ENCODE results near the gene EPHA7. TPM values are rescaled to one million over a fixed set of nuclear protein-coding genes. Genes with fewer than 3 reads are reported as not detected.

EPHA7 gene
- total RNA-seq, 2 experiments from 2014 or later: not detected

GRCh38 chr6:93300661-93301060 lies 118.7 kb downstream of the EPHA7 start:
- no peaks in the 10 kb centered on the region for H3K9me3 ChIP-seq (ENCODE audit: low read length)
- no peak overlapping the region for H3K27ac ChIP-seq (ENCODE audit: low read depth, low read length, poor library complexity, severe bottlenecking)
- CTCF ChIA-PET (ENCODE audit: unreplicated experiment): no interaction called here
- no peak for DNase-seq (ENCODE audit: low spot score)
- no peak overlapping the region for H3K4me2 ChIP-seq (ENCODE audit: low read length)
- BruUV-seq (replicated peaks): no TSS peak
- TF ChIP-seq, protein P1, sequence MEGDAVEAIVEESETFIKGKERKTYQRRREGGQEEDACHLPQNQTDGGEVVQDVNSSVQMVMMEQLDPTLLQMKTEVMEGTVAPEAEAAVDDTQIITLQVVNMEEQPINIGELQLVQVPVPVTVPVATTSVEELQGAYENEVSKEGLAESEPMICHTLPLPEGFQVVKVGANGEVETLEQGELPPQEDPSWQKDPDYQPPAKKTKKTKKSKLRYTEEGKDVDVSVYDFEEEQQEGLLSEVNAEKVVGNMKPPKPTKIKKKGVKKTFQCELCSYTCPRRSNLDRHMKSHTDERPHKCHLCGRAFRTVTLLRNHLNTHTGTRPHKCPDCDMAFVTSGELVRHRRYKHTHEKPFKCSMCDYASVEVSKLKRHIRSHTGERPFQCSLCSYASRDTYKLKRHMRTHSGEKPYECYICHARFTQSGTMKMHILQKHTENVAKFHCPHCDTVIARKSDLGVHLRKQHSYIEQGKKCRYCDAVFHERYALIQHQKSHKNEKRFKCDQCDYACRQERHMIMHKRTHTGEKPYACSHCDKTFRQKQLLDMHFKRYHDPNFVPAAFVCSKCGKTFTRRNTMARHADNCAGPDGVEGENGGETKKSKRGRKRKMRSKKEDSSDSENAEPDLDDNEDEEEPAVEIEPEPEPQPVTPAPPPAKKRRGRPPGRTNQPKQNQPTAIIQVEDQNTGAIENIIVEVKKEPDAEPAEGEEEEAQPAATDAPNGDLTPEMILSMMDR (conservative IDR thresholded peaks at IDR 0.05; ENCODE audit: low read length): no peak
- TF ChIP-seq EZH2phosphoT487 (IDR thresholded peaks at IDR 0.05; ENCODE audit: borderline replicate concordance, low read depth, low read length): no peak
- H3K4me3 ChIP-seq (ENCODE audit: low read depth, low read length, poor library complexity, severe bottlenecking): no peak overlapping the region
- H3K79me2 ChIP-seq (ENCODE audit: insufficient read depth, low read depth, low read length): no peaks in the 10 kb centered on the region
- POLR2A ChIA-PET: no interaction called here
- no peaks in the 10 kb centered on the region for H3K4me1 ChIP-seq (ENCODE audit: insufficient read depth, low read length, poor library complexity, severe bottlenecking)
- H3K36me3 ChIP-seq (ENCODE audit: insufficient read depth, low read length): no peaks in the 10 kb centered on the region
- intact Hi-C loops (cut with micrococcal nuclease; ENCODE audit: unreplicated experiment): no loop called here
- no peaks in the 10 kb centered on the region for H4K20me1 ChIP-seq (ENCODE audit: insufficient read depth, low read length)
- H3K9me2 ChIP-seq (ENCODE audit: insufficient read depth, low read length): no peaks in the 10 kb centered on the region
- H2AFZ ChIP-seq (ENCODE audit: low read length): no peak overlapping the region

- Histone ChIP-seq H3K4me2 (ENCODE audit: low read length) (no peak overlapping the region), H3K36me3 (ENCODE audit: insufficient read depth, low read length) (no peaks in the 10 kb centered on the region), H3K4me1 (ENCODE audit: insufficient read depth, low read length, poor library complexity, severe bottlenecking) (no peaks in the 10 kb centered on the region), H3K9me2 (ENCODE audit: insufficient read depth, low read length) (no peaks in the 10 kb centered on the region), H2AFZ (ENCODE audit: low read length) (no peak overlapping the region), H3K79me2 (ENCODE audit: insufficient read depth, low read depth, low read length) (no peaks in the 10 kb centered on the region), H4K20me1 (ENCODE audit: insufficient read depth, low read length) (no peaks in the 10 kb centered on the region), H3K4me3 (ENCODE audit: low read depth, low read length, poor library complexity, severe bottlenecking) (no peak overlapping the region), H3K27ac (ENCODE audit: low read depth, low read length, poor library complexity, severe bottlenecking) (no peak overlapping the region), H3K9me3 (ENCODE audit: low read length) (no peaks in the 10 kb centered on the region)
- no peak for DNase-seq (ENCODE audit: low spot score)
- TF ChIP-seq EZH2phosphoT487 (IDR thresholded peaks at IDR 0.05; ENCODE audit: borderline replicate concordance, low read depth, low read length): no peak
- TF ChIP-seq, protein P1 (conservative IDR thresholded peaks at IDR 0.05; ENCODE audit: low read length): no peak
- no TSS peak for BruUV-seq (replicated peaks)
- CTCF ChIA-PET (ENCODE audit: unreplicated experiment): no interaction called here
- POLR2A ChIA-PET: interaction anchor here (1.1 kb wide), 1 partner anchor 26 kb away, joined by 5 read pairs; no protein-coding TSS in a partner anchor
- intact Hi-C loops (cut with micrococcal nuclease; ENCODE audit: unreplicated experiment): no loop called here
Measured at GRCh38 chr6:93299622-93300021, 119.7 kb downstream of the EPHA7 start.

GRCh38 chr6:93295631-93296030 lies 123.7 kb downstream of the EPHA7 start:
- no peaks in the 10 kb centered on the region for H3K9me3 ChIP-seq (ENCODE audit: low read length)
- ChIA-PET CTCF (ENCODE audit: unreplicated experiment) (no interaction called here), POLR2A (no interaction called here)
- BruUV-seq (replicated peaks): no TSS peak
- DNase-seq (ENCODE audit: low spot score): no peak
- TF ChIP-seq, protein P1 (conservative IDR thresholded peaks at IDR 0.05; ENCODE audit: low read length): no peak
- no peak for TF ChIP-seq EZH2phosphoT487 (IDR thresholded peaks at IDR 0.05; ENCODE audit: borderline replicate concordance, low read depth, low read length)
- no peak overlapping the region for H3K4me3 ChIP-seq (ENCODE audit: low read depth, low read length, poor library complexity, severe bottlenecking)
- no peaks in the 10 kb centered on the region for H4K20me1 ChIP-seq (ENCODE audit: insufficient read depth, low read length)
- no peak overlapping the region for H3K27ac ChIP-seq (ENCODE audit: low read depth, low read length, poor library complexity, severe bottlenecking)
- no peaks in the 10 kb centered on the region for H3K4me1 ChIP-seq (ENCODE audit: insufficient read depth, low read length, poor library complexity, severe bottlenecking)
- H3K4me2 ChIP-seq (ENCODE audit: low read length): no peak overlapping the region
- no peaks in the 10 kb centered on the region for H3K79me2 ChIP-seq (ENCODE audit: insufficient read depth, low read depth, low read length)
- no peak overlapping the region for H2AFZ ChIP-seq (ENCODE audit: low read length)
- H3K36me3 ChIP-seq (ENCODE audit: insufficient read depth, low read length): no peaks in the 10 kb centered on the region
- no peaks in the 10 kb centered on the region for H3K9me2 ChIP-seq (ENCODE audit: insufficient read depth, low read length)
- intact Hi-C loops (cut with micrococcal nuclease; ENCODE audit: unreplicated experiment): no loop called here

Data from OCI-LY7 (cell line).